ENCODE data around the gene SMARCA4. TPM values are rescaled to one million over a fixed set of nuclear protein-coding genes. Genes with fewer than 3 reads are reported as not detected.

SMARCA4 gene
- total RNA-seq, 1 experiment from 2014 or later, result 261 TPM

DNA sequence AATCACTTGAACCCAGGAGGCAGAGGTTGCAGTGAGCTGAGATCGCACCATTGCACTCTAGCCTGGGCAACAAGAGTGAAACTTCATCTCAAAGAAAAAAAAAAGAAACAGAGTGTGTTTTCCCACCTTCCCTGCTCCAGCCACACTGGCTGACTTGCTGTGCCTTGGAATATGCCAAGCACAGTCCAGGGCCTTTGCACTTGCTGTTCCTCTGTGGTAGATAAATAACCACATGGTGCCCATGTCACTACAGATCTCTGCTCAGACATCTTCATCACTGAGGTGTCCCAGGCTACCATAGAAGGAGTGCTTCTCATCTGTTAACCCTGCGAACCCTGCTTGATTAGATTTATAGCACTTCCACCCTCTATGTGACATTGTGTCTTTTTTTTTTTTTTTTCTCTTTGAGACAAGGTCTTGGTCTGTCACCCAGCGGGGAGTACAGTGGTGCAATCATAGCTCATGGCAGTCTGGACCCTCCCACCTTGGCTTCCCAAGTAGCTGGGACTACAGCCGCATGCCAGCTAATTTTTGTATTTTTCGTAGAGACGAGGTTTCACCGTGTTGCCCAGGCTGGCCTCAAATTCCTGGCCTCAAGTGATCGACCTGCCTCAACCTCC, 10.4 kb downstream of the SMARCA4 start:
- no peak overlapping the region for H3K4me2 ChIP-seq (ENCODE audit: insufficient read depth, insufficient read length, low read length)
- H3K27ac ChIP-seq (ENCODE audit: insufficient read length, low read depth, low read length), result no peak overlapping the region
- no peak overlapping the region for H2BK15ac ChIP-seq (ENCODE audit: low read depth, low read length)
- no peak overlapping the region for H3K18ac ChIP-seq (ENCODE audit: insufficient read length, low read depth, low read length)
- no peaks in the 10 kb centered on the region for H4K20me1 ChIP-seq (ENCODE audit: control insufficient read depth, insufficient read depth, insufficient read length)
- no peak overlapping the region for H2BK120ac ChIP-seq (ENCODE audit: low read depth, low read length, poor library complexity, severe bottlenecking)
- no peaks in the 10 kb centered on the region for H3K4me1 ChIP-seq (ENCODE audit: insufficient read depth, low read length)
- H4K91ac ChIP-seq (ENCODE audit: insufficient read length, low read depth, low read length), result no peak overlapping the region
- Mint-ChIP-seq H3K27ac (peak overlapping the region in 2 of 3 experiments; percentile 57 to 60; a peak in 3 of 7 replicates), H3K36me3 (ENCODE audit: insufficient read depth in 1 of 3, low read depth in 3 of 3) (peaks cover 19 to 30% (median 22%) of the 10 kb centered on the region in 3 experiments), H3K9me3 (peaks cover 5 to 6% of the 10 kb centered on the region in 2 experiments; a peak in 4 of 5 replicates), H3K27me3 (ENCODE audit: low read depth) (no peaks in the 10 kb centered on the region), H3K4me3 (no peak overlapping the region), H3K4me1 (peaks cover 26 to 29% of the 10 kb centered on the region in 2 experiments)
- no peak overlapping the region for H3K56ac ChIP-seq (ENCODE audit: insufficient read length, low read depth, low read length)
- no peak overlapping the region for H2AK5ac ChIP-seq (ENCODE audit: insufficient read length, low read length)
- H2BK5ac ChIP-seq (ENCODE audit: insufficient read length, low read length), result no peak overlapping the region
- H3T11ph ChIP-seq (ENCODE audit: low read length), result no peak overlapping the region
- H3K79me1 ChIP-seq (ENCODE audit: insufficient read depth, low read depth, low read length, poor library complexity, severe bottlenecking), result peaks cover 8% of the 10 kb centered on the region
- no peak for DNase-seq
- no peaks in the 10 kb centered on the region for H3K23me2 ChIP-seq (ENCODE audit: insufficient read length, low read depth, low read length, poor library complexity, severe bottlenecking)
- WGBS (ENCODE audit: extremely low coverage, insufficient read length, low lambda C conversion rate), result no CpG with 5 or more reads among the region's 8 CpGs
- H3K79me2 ChIP-seq (ENCODE audit: insufficient read depth, low read length), result peaks cover 62% of the 10 kb centered on the region; the same call in 1 of the 2 replicates
- H3K4ac ChIP-seq (ENCODE audit: low read depth, low read length), result no peak overlapping the region
- no peaks in the 10 kb centered on the region for H3K9me3 ChIP-seq (ENCODE audit: control insufficient read depth, low read depth, low read length)
- H2AFZ ChIP-seq (ENCODE audit: low read length), result no peak overlapping the region
- H3K14ac ChIP-seq (ENCODE audit: insufficient read depth, low read length), result no peak overlapping the region
- no peak overlapping the region for H3K23ac ChIP-seq (ENCODE audit: insufficient read length, low read depth, low read length)
- no peak overlapping the region for H2BK20ac ChIP-seq (ENCODE audit: low read depth, low read length, poor library complexity, severe bottlenecking)
- no peak overlapping the region for H4K5ac ChIP-seq (ENCODE audit: insufficient read length, low read depth, low read length)
- TF ChIP-seq, protein P1, sequence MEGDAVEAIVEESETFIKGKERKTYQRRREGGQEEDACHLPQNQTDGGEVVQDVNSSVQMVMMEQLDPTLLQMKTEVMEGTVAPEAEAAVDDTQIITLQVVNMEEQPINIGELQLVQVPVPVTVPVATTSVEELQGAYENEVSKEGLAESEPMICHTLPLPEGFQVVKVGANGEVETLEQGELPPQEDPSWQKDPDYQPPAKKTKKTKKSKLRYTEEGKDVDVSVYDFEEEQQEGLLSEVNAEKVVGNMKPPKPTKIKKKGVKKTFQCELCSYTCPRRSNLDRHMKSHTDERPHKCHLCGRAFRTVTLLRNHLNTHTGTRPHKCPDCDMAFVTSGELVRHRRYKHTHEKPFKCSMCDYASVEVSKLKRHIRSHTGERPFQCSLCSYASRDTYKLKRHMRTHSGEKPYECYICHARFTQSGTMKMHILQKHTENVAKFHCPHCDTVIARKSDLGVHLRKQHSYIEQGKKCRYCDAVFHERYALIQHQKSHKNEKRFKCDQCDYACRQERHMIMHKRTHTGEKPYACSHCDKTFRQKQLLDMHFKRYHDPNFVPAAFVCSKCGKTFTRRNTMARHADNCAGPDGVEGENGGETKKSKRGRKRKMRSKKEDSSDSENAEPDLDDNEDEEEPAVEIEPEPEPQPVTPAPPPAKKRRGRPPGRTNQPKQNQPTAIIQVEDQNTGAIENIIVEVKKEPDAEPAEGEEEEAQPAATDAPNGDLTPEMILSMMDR (conservative IDR thresholded peaks at IDR 0.05), result no peak
- H2BK12ac ChIP-seq (ENCODE audit: insufficient read length, low read depth, low read length), result no peak overlapping the region
- no peak overlapping the region for H3K9ac ChIP-seq (ENCODE audit: extremely low read depth, insufficient read length, low read length)
- H3K27me3 ChIP-seq (ENCODE audit: insufficient read depth, low read length), result no peaks in the 10 kb centered on the region
- no peak overlapping the region for H4K8ac ChIP-seq (replicated peaks; ENCODE audit: insufficient read length, low read depth, low read length)
